H1 (cell line): Measurements from ENCODE around the gene IL17REL.

ENCODE experiments used
- BRCA1 ChIP-seq: IDR thresholded peaks from 2 replicates; pipeline ENCODE4 v1.6.1; 2012; ENCODE audit warnings: low read depth, low read length, improper control_type of control experiment
- SIX5 ChIP-seq: IDR thresholded peaks from 2 replicates; pipeline ENCODE4 v1.6.1; 2011; ENCODE audit warnings: mild to moderate bottlenecking, low read depth, low read length
- SP1 ChIP-seq: IDR thresholded peaks from 2 replicates; pipeline ENCODE4 v1.6.1; 2011; ENCODE audit warnings: low read depth, low read length
- TAF1 ChIP-seq: IDR thresholded peaks from 2 replicates; pipeline ENCODE4 v1.6.1; 2011; ENCODE audit warnings: mild to moderate bottlenecking, low read depth, low read length
- TF ChIP-seq, protein P1 (sequence below), 3 experiments: IDR thresholded peaks; 1 replicate in 2 of 3; 2 replicates in 1 of 3; pipeline versions ENCODE4 v1.5.1 to v1.6.1; 2011; ENCODE audit warnings: low read length in 3 of 3, mild to moderate bottlenecking in 3 of 3, inconsistent platforms in 2 of 3, low read depth in 1 of 3, moderate library complexity in 1 of 3; ENCODE audit not compliant: insufficient read depth in 1 of 3; ENCODE audit errors: control extremely low read depth in 1 of 3

DNA sequence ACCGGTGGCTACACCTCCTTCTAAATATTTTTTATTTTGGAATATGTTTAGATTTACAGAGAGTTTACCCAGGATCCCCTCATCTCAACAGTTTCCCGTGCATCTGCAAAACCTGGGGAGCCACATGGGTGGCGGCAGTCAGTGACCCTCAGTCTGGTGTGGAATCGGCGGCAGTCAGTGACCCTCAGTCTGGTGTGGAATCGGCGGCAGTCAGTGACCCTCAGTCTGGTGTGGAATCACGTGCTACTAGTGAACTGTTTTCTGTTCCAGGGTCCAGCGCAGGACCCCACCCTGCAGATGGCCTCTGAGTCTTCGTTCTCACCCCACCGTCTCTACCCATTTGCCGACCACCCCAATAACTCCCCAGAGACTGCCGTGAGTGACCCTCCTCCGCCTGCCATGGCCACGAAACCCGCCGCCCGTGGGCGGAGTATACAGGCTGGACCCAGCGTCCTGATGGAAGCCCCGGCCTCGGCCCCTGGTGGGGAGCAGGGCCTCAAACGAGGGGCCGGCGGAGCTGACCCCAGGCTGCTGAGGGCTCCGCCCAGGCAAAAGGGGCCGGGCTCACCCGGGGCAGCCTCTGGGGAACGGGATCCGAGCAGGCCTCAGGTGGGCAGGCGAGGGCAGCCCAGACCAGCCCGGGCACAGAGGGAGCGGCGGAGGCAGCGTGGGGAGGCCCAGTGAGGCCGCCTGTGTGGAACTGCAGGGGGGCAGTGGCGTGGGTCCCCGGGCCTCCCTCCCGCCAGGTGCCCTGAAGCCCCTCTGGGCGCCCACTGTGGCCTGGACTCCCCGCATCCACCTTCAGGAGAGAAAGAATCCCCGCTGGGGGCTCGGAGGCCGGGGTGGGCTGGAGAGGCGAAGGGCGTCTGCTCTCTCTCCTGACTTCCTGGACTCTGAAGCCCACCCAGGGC is 2.5 kb downstream of the IL17REL start:
- no peak for TF ChIP-seq SIX5
- TF ChIP-seq, protein P1, sequence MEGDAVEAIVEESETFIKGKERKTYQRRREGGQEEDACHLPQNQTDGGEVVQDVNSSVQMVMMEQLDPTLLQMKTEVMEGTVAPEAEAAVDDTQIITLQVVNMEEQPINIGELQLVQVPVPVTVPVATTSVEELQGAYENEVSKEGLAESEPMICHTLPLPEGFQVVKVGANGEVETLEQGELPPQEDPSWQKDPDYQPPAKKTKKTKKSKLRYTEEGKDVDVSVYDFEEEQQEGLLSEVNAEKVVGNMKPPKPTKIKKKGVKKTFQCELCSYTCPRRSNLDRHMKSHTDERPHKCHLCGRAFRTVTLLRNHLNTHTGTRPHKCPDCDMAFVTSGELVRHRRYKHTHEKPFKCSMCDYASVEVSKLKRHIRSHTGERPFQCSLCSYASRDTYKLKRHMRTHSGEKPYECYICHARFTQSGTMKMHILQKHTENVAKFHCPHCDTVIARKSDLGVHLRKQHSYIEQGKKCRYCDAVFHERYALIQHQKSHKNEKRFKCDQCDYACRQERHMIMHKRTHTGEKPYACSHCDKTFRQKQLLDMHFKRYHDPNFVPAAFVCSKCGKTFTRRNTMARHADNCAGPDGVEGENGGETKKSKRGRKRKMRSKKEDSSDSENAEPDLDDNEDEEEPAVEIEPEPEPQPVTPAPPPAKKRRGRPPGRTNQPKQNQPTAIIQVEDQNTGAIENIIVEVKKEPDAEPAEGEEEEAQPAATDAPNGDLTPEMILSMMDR (IDR thresholded peaks at IDR 0.05; ENCODE audit: control extremely low read depth in 1 of 3, insufficient read depth in 1 of 3, low read depth in 1 of 3, low read length in 3 of 3), result no peak
- no peak for TF ChIP-seq TAF1
- no peak for TF ChIP-seq BRCA1
- TF ChIP-seq SP1, result no peak
